HG03457 (cell line): Measurements from ENCODE around the gene KCNMA1.
"Not testable (repeated sequence)": the region's sequence is repeated elsewhere in the genome, so short reads cannot be mapped to it uniquely, and the experiment has no call there.

ENCODE experiments used
- ATAC-seq: cut with Tn5 transposase; IDR thresholded peaks from one replicate; pipeline ENCODE4 v1.9.1; 2021; ENCODE audit warnings: moderate number of reproducible peaks; ENCODE audit not compliant: unreplicated experiment

Gene KCNMA1

DNA sequence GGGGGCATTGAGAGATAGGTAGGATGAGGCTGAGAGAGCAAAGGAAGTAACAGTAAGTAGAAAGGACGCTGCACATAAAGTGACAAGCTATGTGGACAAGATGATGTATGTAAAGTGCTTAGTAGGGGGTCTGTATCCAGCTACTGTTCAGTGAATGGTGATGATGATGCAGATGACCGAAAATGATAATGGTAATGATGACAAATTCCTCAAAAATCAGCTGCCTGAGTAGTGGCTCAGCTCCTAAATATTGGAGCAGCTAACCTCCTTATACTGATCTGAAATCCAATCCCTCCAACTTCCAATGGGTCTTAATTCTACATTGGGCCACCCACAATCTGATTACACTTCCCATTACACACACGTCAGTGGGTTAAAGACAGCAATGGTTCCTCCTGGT lies 27.1 kb upstream of the KCNMA1 start:
- no peak for ATAC-seq

DNA sequence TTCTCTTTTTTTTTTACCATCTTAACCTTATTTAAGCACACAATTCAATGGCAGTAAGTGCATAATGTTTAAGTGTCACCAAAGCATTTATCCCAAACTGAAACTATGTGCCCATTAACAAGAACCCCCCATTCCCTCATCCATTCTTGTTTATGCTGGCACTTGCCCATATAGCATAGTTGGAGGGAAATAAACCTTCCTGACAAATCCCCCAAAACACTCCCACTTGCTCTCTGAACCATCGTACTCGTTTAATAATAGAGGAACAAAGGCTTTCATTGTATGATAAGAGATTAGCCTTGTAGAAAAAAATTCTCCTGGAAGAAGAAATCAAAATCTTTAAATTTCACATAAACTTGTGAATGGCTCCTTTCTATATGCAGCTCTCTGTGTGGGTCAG lies 26.4 kb upstream of the KCNMA1 start:
- no peak for ATAC-seq

DNA sequence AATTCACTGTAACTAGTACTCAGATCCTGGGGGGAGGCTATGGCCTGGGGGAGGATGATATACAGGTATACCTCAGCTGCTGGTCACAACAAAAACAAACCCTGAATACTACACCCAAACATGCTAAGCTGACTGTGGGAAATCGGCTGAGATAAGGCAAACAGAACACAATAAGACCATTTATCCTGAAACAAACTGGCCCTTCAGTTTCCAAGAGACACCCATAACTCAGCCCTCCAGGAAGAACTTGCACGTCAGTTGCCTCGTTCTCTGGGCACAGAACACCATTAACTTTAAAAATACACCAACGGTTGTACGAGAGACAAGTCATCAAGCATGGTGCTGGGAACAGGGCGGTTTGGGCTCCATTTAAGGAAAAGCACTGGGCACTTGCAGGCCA lies 24.1 kb upstream of the KCNMA1 start:
- ATAC-seq: no peak

DNA sequence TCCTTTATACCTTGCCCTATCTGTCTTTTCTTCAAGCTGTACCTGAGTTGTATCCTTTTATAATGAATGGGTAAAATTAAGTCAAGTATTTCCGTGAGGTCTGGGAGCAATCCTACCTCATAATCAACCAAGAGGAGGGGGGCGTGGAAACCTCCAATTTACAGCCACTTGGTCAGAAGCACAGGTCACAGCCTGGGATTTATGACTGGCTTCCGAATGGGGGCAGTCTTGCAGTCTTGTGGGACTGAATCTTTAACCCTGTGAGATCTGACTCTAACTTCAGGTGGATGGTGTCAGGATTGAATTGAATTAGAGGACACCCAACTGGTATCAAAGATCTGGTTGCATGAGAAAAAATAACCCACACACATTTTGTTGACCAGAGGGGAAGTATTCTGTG lies 23.5 kb upstream of the KCNMA1 start:
- no peak for ATAC-seq

DNA sequence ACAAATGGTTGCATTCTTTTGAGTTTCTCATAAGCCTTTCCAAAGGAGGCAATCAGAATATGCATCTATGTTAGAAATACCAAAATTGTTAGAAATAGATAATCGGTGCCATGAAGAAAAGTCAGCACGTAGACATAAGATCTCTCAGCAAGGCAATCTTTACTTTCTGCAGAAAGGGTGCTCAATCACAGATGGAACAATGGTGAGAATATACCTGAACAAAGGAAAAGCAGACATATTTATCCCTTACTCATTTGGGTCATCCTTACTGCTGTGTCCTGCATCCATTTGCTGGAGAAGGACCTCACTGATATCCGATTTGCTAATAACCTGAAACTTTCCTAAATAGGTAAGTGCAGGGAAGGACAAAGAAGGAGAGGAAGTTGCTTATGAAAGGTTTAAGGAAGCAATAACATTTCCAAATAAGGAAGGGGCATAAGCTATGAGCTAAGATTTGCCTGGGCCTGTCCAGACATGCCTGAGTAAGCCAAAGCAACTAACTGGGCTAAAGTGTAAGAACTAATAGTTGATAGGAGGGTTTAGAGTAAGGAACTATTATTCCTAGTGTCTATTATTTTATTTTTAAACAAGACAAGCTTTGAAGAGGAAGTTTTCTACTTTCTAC lies 21.6 kb upstream of the KCNMA1 start:
- not testable (repeated sequence) for ATAC-seq

DNA sequence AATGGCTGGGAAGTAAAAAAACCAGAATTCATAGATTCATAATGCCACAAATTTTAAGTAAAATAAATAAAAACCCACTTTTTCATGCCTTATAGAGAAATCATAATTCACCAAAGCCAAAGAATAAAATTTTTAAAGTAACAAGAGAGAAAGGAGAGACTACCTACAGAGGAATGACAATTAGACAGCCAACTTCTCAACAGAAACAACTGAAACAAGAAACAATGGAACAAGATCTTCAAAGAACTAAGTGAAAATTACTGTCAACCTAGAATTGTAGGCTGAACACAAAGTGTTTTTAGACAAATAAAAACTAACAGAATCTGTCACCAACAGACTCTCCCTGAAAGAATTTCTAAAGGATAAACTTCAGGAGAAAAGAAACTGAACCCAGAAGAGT lies 15.6 kb upstream of the KCNMA1 start:
- no peak for ATAC-seq

DNA sequence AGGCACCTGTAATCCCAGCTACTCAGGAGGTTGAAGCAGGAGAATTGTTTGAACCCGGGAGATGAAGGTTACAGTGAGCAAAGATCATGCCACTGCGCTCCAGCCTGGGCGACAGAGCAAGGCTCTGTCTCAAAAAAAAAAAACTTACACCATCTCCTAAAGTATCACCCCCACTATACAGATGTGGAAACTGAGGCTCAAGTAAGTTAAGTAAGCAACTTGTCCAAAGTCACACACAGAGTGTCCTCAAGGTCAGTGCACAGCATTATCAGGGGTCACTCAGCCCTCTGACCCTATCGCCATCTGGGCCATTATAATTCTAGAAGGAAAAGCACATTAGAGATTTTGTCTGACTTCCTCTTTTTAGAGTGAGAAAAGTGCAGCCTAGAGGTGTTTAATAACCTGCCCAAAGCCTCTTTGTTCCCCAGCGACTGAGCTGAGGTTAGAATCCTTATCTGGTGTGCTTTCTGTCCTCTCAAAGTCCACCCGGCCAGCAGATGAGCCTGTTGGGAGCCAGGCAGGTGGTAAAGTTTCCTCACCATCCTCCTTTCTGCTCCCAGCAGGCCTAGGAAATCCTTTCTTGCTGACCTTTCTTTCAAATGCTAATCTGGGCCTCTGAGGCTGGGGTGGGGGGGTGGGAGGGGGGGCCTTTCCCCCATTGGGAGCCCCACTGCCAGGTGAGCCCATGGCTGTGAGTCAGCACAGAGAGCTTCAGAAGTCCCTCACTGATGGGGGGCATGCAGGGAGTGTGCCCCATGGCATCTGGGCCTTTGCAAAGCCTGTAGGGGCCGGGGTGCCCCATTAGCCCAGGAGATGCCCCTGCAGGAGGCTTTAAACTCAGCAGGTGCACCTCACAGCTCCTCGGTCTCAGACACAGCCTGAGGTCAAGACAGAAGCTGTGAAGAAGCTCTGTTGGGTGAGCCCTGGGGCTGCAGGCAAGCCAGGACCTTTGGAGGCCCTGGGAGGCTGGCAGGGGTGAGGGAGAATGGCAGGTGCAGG lies 12.0 kb upstream of the KCNMA1 start:
- ATAC-seq: no peak

DNA sequence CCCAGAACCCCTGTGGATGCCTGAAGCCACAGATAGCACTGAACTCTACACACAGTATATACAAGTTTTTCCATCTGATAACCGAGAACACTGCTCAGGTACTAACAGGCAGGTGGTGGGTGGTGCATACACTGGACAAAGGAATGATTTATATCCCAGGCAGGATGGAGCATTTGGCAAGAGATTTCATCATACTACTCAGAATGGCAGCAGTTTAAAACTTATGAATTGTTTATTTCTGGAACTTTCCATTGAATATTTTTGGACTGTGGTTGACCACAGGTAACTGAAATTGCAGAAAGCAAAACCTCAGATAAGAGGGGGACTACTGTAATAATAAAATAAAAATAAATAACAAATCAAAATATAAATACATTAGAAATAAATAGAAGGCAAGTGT lies 10.9 kb upstream of the KCNMA1 start:
- ATAC-seq: no peak

DNA sequence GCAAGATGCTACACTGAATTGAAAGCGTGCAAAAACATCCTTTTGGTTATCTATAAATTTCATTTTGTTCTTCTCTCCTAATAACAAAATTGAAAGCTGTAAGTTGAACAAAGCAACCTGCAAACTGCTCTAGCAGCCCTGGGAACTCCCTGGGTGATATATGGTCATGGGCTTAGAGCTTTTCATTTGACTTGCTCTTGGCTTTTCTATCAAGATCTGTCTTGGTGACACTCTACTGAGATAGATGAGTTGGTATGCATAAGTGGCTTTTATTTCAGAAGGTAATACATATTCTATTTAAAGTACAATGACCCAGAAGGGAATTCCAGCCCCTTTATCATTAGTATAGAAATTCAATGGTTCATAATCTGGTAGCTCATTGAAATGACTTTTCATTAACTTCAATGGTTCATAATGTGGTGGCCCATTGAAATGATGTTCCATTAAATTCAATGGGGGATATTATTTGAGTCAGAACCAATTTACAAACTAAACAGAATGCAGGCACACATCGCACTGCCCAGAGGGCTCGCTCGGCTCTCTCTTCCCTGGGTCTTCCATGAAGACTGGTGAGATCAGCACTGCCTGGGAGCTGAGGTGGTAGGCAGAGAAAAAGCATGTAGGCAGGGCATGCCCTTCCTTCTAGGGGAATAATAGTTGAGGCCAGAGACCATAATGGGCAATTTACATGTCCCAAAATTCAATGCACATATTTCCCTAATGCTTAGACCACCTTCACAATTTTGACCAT lies 10.1 kb upstream of the KCNMA1 start:
- no peak for ATAC-seq

DNA sequence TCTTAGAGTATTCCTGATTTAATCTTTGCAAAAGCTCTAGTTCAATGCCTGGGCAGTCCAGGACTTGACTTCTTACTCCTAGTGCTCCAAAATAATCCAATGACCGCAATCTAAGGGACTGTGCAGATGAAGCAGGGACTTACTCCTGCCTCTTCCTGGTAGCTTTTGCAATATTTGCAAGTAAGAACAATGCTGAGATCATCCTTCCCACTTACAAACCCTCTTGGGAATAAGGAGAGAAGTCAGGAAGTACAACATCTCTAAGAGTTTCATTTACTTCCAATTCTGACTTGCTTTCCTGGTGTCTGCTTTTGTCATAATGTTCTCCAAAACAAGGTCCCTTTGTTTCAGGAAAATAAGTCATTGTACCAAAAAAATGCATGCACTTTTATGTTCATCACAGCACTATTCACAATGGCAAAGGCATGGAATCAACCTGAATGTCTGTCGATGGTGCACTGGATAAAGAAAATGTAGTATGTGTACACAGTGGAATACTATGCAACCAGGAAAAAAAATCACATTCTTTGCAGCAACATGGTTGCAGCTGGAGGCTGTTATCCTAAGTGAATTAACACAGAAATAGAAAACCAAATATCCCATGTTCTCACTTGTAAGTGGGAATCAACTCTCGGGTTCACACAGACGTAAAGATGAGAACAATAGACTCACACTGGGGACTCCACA lies 7.1 kb upstream of the KCNMA1 start:
- no peak for ATAC-seq

DNA sequence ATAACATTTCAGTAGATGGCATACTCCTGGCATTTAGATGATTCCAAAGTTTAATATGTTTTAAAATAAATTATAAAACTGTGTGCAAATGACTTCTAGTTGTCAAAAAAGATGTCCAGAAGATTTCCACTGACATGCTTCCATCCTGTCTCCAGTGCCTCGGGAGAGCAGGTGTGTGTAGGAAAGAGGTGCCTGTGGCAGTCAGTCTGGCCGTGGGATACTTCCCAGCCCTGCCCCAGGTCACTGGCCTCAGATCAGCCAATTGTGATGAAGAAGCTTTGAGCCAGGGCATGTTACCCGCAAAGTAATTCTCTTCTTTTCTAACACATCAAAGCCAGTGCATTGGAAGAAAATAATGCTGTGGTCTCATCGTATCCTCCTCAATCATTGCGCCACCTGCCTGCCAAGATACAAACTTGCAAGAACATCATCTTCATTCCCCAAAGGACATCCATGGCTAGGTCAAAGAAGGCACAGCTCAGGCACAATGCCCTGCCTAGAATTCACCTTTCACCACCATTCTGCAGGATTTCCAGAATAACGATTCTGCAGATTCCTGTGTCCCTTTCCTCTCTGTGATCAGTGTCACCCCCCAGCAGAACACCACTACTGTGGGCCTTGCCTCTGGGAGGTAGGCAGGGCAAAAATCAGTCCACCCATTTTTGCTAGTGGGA lies 6.3 kb upstream of the KCNMA1 start:
- no peak for ATAC-seq

DNA sequence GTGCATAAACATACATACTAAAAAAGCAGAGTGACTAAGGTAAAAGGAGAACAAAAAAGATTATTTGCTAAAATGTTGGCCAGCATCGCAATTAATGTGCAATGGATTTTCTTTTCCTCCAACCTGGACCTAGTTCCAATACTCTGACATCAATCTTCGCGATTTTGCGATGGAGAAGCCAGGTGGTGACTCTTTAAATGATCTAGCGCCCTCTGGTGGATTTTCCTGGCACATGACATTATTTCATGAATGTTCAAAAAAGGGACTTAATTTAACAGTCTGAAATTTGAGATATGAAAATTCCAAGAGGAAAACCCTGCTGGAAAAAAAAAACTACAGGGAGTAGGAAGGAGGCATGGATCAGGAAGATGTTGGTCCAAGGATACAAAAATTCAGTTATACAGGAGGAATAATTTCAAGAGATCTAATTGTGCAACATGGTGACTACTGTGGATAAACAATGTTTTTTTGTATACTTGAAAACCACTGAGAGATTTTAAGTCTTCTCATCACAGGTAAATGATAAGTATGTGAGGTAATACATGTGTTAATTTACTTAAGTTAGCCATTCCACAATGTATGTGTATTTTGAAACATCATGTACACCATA lies 4.3 kb upstream of the KCNMA1 start:
- ATAC-seq: no peak

DNA sequence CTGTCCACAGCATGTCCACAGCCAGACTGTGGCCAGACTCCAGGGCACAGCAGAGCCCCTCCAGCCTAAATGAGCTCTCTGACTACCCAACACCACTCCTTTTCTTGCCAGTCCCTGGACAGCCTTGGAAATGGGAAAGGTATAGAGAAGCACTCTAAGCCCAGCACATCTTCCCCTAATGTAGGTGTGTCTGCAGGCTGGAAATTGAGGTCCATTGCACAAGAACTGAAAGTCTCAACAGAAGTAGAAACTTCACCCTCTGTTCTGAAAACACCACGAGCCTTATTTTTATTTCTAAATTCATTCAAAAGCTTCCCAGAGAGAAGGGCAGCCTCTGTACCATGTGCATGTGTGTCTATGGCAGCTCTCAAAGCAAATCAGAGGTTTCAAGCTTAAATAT lies 3.7 kb upstream of the KCNMA1 start:
- ATAC-seq: no peak

DNA sequence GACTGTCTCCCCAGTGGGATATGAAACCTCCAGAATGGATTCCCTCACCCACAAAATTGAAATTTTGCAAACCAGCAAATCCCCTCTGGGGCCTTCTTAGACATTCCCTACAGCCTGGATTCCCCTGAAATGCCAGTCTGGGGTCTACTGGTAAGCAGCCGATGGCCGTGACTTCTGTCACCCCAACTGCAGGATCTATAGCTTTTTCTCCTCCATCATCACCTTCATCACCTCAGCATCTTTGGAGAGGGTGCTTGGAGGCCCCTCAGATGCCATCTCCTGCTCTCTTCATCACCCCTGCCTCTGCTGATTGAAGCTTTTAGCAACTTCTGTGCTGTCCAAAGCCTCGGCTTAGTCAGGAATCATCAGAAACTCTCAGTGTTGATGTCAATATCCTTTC lies 2.6 kb upstream of the KCNMA1 start:
- no peak for ATAC-seq

DNA sequence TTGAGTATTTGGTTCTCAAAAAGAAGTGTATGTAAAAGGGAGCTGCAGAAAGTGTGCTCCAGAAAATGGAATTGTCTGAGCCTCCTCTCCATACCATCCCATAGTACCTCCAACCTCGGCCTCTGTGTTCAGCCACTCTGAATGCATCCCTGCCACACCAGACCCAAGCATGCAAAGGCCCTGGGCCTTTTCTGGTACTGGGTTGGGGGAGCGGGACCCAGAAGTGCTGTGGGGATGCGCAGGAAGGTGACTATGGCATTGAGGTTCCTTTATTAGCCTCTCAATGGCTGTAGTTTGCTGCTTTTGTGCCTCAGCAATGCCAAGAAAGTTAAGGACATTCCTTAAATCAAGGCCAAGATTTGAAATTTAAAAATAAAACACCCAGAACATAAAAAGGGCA lies 2.1 kb upstream of the KCNMA1 start:
- ATAC-seq: no peak

DNA sequence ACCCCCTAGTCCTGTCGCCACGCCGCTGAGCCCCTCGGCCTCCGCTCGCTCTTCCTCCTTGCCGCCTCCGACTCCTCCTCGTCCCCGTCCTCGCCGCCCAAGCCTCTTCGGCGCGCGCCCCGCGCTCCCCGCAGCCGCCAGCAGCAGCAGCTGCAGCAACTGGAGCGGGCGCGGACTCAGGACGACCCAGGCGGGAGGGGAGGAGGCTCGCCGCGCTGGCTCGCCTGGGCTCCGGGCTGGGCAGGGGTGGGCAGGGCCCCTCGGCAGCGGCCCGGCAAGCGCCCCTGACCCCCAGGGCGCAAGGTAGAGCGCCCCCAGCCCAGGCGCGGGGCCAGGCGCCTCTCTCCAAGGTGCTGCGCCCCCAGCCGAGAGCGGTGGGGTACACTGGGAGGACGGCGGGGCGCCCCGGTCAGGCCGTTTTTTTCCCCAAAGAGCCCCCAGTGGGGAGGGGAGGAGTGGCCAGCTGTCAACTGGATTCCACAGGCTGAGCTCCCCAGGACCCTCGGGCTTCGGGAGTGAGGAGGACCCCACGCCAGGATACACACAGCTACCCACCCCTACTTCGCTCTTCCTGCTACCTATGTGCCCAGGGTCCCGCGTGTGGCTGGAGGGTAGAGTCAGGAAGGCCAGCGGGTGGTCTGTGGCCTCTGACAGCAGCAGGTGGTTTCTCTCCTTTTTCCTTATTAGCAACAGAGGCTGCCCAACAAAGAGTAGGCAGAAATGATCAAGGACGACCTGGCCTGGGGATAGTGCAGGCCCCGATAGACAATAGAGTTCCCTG lies 903 bp upstream of the KCNMA1 start:
- ATAC-seq: no peak

DNA sequence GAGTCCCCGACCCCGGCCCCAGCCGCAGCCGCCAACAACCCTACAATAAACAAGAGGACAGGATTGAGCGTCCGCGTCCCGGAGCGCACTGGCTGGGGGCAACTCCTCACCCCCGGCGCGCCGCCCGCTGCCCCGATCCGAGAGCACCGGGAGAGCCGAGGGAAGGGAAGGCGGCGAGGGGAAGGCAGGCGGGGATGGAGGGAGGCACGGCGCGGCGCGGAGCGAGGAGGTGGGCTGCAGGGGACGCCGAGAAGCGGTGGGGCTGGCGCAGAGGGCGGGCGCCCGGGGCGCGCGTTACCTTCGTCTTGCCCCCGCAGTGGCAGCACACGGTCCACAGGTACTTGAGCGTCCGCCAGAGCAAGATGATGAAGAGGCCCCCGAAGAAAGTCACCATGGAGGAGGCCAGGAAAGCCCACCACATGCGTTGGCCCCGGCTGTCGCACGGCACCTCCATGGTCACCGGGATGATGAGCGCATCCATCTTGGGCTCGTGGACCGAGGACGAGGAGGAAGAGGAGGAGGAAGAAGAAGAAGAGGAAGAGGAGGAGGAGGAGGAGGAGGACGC lies 559 bp downstream of the KCNMA1 start:
- no peak for ATAC-seq

DNA sequence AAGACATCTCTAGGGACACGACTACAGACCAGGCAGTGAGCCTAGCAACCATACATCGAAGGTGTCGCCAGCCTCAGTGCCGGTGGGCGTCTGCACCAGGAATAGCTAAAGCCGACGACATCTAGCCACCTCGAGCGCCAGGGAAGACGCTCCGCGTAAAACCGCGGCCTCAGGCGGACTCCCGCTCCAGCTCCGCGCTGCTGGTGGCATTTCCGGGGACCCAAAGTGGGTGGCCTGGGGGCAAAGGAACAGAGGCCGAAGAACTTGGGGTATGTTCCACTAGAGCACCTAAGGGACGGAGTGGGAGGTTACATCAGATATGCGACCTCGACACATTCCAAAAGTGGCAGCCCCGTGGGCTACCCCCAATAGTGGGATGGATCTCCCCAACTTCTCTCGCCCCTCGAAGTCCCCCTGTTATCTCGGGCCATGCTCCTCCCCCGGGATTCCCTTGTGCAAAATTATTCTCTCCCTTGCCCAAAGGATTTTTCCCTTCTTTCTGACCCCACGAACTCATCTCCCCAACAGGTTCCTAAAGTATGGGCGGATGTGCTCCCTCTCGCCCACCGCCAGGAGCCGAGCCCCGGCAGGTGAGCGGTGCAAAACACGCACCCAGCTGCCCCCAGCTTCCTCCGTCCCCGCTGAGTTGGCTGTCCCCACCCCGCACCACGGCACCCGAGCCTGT lies 1.2 kb downstream of the KCNMA1 start:
- no peak for ATAC-seq
